ENCODE results near the gene SAMD9L. TPM values are rescaled to one million over a fixed set of nuclear protein-coding genes. Genes with fewer than 3 reads are reported as not detected.

SAMD9L gene
- total RNA-seq, 1 donor: 13.2 TPM

GRCh38 chr7:93120592-93121549 lies 27.3 kb downstream of the SAMD9L start:
- Histone ChIP-seq H3K9me3 (ENCODE audit: low read depth, low read length) (no peaks in the 10 kb centered on the region), H3K4me3 (ENCODE audit: low read length) (no peak overlapping the region), H3K4me1 (ENCODE audit: insufficient read depth, low read length) (peaks cover 21% of the 10 kb centered on the region), H3K27me3 (ENCODE audit: insufficient read depth, low read length) (no peaks in the 10 kb centered on the region)

- Histone ChIP-seq H3K27me3 (ENCODE audit: insufficient read depth, low read length) (no peaks in the 10 kb centered on the region), H3K9me3 (ENCODE audit: low read depth, low read length) (no peaks in the 10 kb centered on the region), H3K4me3 (ENCODE audit: low read length) (no peak overlapping the region), H3K4me1 (ENCODE audit: insufficient read depth, low read length) (peaks cover 29% of the 10 kb centered on the region)
These were observed 28.8 kb downstream of the SAMD9L start for GRCh38 chr7:93119191-93119905.

GRCh38 chr7:93117852-93118530 lies 30.2 kb downstream of the SAMD9L start, which contains the start of gene SAMD9:
Gene SAMD9, minus strand, starts transcription at chr7:93117979. Its CDS starts 11,882 bp downstream, at chr7:93106097.
- Histone ChIP-seq H3K4me1 (ENCODE audit: insufficient read depth, low read length) (peaks cover 29% of the 10 kb centered on the region), H3K4me3 (ENCODE audit: low read length) (peak within 1 kb of the TSS; percentile 51), H3K9me3 (ENCODE audit: low read depth, low read length) (no peaks in the 10 kb centered on the region), H3K27me3 (ENCODE audit: insufficient read depth, low read length) (no peaks in the 10 kb centered on the region)

- peaks cover 29% of the 10 kb centered on the region for H3K4me1 ChIP-seq (ENCODE audit: insufficient read depth, low read length)
- H3K9me3 ChIP-seq (ENCODE audit: low read depth, low read length): no peaks in the 10 kb centered on the region
- peak overlapping the region; percentile 51 for H3K4me3 ChIP-seq (ENCODE audit: low read length)
- no peaks in the 10 kb centered on the region for H3K27me3 ChIP-seq (ENCODE audit: insufficient read depth, low read length)
These were observed 30.9 kb downstream of the SAMD9L start for GRCh38 chr7:93117327-93117726.

GRCh38 chr7:93115796-93116195 lies 32.4 kb downstream of the SAMD9L start:
- Histone ChIP-seq H3K9me3 (ENCODE audit: low read depth, low read length) (no peaks in the 10 kb centered on the region), H3K4me1 (ENCODE audit: insufficient read depth, low read length) (peaks cover 29% of the 10 kb centered on the region), H3K27me3 (ENCODE audit: insufficient read depth, low read length) (no peaks in the 10 kb centered on the region), H3K4me3 (ENCODE audit: low read length) (peak overlapping the region; percentile 1)

- Histone ChIP-seq H3K27me3 (ENCODE audit: insufficient read depth, low read length) (no peaks in the 10 kb centered on the region), H3K4me3 (ENCODE audit: low read length) (no peak overlapping the region), H3K4me1 (ENCODE audit: insufficient read depth, low read length) (no peaks in the 10 kb centered on the region), H3K9me3 (ENCODE audit: low read depth, low read length) (peaks cover 62% of the 10 kb centered on the region)
These were observed 40.2 kb downstream of the SAMD9L start for GRCh38 chr7:93108003-93108402.

GRCh38 chr7:93097388-93097787 lies 50.8 kb downstream of the SAMD9L start:
- Histone ChIP-seq H3K4me1 (ENCODE audit: insufficient read depth, low read length) (no peaks in the 10 kb centered on the region), H3K27me3 (ENCODE audit: insufficient read depth, low read length) (no peaks in the 10 kb centered on the region), H3K9me3 (ENCODE audit: low read depth, low read length) (peaks cover 54% of the 10 kb centered on the region), H3K4me3 (ENCODE audit: low read length) (no peak overlapping the region)

- Histone ChIP-seq H3K27me3 (ENCODE audit: insufficient read depth, low read length) (peaks cover 7% of the 10 kb centered on the region), H3K4me1 (ENCODE audit: insufficient read depth, low read length) (no peaks in the 10 kb centered on the region), H3K9me3 (ENCODE audit: low read depth, low read length) (peaks cover 26% of the 10 kb centered on the region), H3K4me3 (ENCODE audit: low read length) (no peak overlapping the region)
These were observed 55.3 kb downstream of the SAMD9L start for GRCh38 chr7:93092757-93093370.

Other genes with a start within 250 kb of the SAMD9L start
- gene SAMD9, start 30.4 kb downstream of the SAMD9L start, total RNA-seq: 52.7 TPM
- gene HEPACAM2, start 78.1 kb upstream of the SAMD9L start, total RNA-seq: not detected
- 27.4 TPM for gene VPS50, start 84.0 kb upstream of the SAMD9L start, total RNA-seq

Data from mononuclear cell (primary cell).